Ovary (tissue), 9 donors: ENCODE measurements around the gene DHRS2. TPM values are rescaled to one million over a fixed set of nuclear protein-coding genes. Genes with fewer than 3 reads are reported as not detected.

Experiments
- DNase-seq, 5 donors: peaks; one replicate each; pipeline ENCODE4 v3.0.0-alpha.2; 2019 to 2020
- H3K27ac ChIP-seq, 2 donors: fragments of 200-600 bp; one replicate each; pipeline versions ENCODE4 v1.5.1 to v1.8.0; 2019 to 2022
- H3K27me3 ChIP-seq: fragments of 200-600 bp; one replicate; pipeline ENCODE4 v1.8.0; 2022
- H3K36me3 ChIP-seq: fragments of 200-600 bp; sonication (generic); one replicate; pipeline ENCODE4 v1.5.1; 2019
- H3K4me1 ChIP-seq: one replicate; pipeline ENCODE4 v1.8.1; 2013; ENCODE audit warnings: mild to moderate bottlenecking, moderate library complexity; ENCODE audit not compliant: insufficient read depth
- H3K4me3 ChIP-seq: fragments of 200-600 bp; sonication (generic); one replicate; pipeline ENCODE4 v1.5.1; 2017
- H3K9me3 ChIP-seq, 2 donors: fragments of 200-600 bp in 1 of 2; sonication (generic) in 1 of 2; one replicate each; pipeline versions ENCODE4 v1.5.1 to v1.8.1; 2013 to 2019; ENCODE audit warnings: mild to moderate bottlenecking in 1 of 2, moderate library complexity in 1 of 2
- CTCF ChIP-seq, 3 donors: fragments of 450-650 bp in 2 of 3; fragments of 200-600 bp in 1 of 3; IDR thresholded peaks; one replicate each; pipeline versions ENCODE4 v1.5.1 to v1.8.0; 2016 to 2022; ENCODE audit warnings: antibody characterized with exemption in 3 of 3, mild to moderate bottlenecking in 1 of 3
- EP300 ChIP-seq: sonication (generic); formaldehyde crosslinking; IDR thresholded peaks from one replicate; pipeline ENCODE4 v1.6.1; 2017; ENCODE audit warnings: antibody characterized with exemption
- POLR2A ChIP-seq: fragments of 450-650 bp; IDR thresholded peaks from one replicate; pipeline ENCODE4 v1.6.1; 2017; ENCODE audit warnings: antibody characterized with exemption, mild to moderate bottlenecking, moderate library complexity
- WGBS, 3 donors: extraction: QIAGEN DNeasy Blood & Tissue Kit in 1 of 3; methylation state at CpG; one replicate each; pipeline versions ENCODE4 v1.1.5 to v1.1.7; 2013 to 2017; 5-methylcytosine and 5-hydroxymethylcytosine counted together
- intact Hi-C, 4 donors: fragments of 100-400 bp; cut with DNase I; formaldehyde crosslinking; loops; one replicate each; pipeline versions ENCODE4 v1.11.0 to v1.15.1; 2022 to 2023
- polyA plus RNA-seq, 2 donors: library from polyadenylated mRNA; stranded (reverse); fragments of 200-250 nt in 1 of 2; fragments of 350-450 nt in 1 of 2; fragmentation: Illumina TruSeq in 1 of 2; extraction: RNeasy Lipid Tissue Mini Kit (QIAGEN cat#74804) in 1 of 2; gene quantifications; one replicate each; pipeline ENCODE4 v1.2.3, GENCODE V29; 2013 to 2014
- total RNA-seq, 7 donors: library from RNA; depleted of rRNA in 2 of 7; stranded (reverse); fragments of >200 nt in 2 of 7; fragmentation: NEBNext Ultra II Directional in 3 of 7; extraction: Animal tissue kit (Norgen Biotek cat#: 25700) in 3 of 7; gene quantifications; one replicate each; pipeline versions ENCODE4 v1.1.0 to v1.2.4, GENCODE V29; 2016 to 2023
- donor health status: DM: no; HTN: no; CAD: no; lungs with moderate emphysema.
- donor health status: DM: no; HTN: no; CAD: no.
- donor health status: Bipolar disorder and iron deficiency.
- donor health status: DM: yes; HTN: yes; CAD: no.
- donor health status: DM: no; HTN: no; CAD: no.
- donor health status: DM: yes; HTN: yes; CAD: no.

DHRS2 gene
- total and polyA plus RNA-seq, 9 donors, result 1.6 to 46.6 (median 14.9) TPM

- no peak for TF ChIP-seq EP300
- TF ChIP-seq POLR2A, result no peak
- TF ChIP-seq CTCF (IDR thresholded peaks at IDR 0.05), result no peak
- H3K36me3 ChIP-seq, result no peaks in the 10 kb centered on the region
- H3K27ac ChIP-seq, result no peak overlapping the region
- no peaks in the 10 kb centered on the region for H3K9me3 ChIP-seq
- WGBS, 3 donors, result 83 to 88% (median 84%) methylated on average over 5 of the region's 5 CpGs
- no peak for DNase-seq
- peaks cover 16% of the 10 kb centered on the region for H3K4me1 ChIP-seq
- no peaks in the 10 kb centered on the region for H3K27me3 ChIP-seq
- intact Hi-C loops, result no loop called here
- no peak overlapping the region for H3K4me3 ChIP-seq
These were observed 25.4 kb downstream of the DHRS2 start for GRCh38 chr14:23661542-23661941.

- Histone ChIP-seq H3K36me3 (no peaks in the 10 kb centered on the region), H3K27me3 (no peaks in the 10 kb centered on the region), H3K9me3 (no peaks in the 10 kb centered on the region), H3K4me3 (no peak overlapping the region), H3K4me1 (peaks cover 17% of the 10 kb centered on the region), H3K27ac (no peak overlapping the region)
- intact Hi-C loops, result no loop called here
- no peak for DNase-seq
- WGBS, 3 donors, result 95 to 98% (median 95%) methylated on average over 2 of the region's 2 CpGs
- TF ChIP-seq EP300, result no peak
These were observed 27.0 kb downstream of the DHRS2 start for GRCh38 chr14:23663127-23663526.

- Histone ChIP-seq H3K36me3 (no peaks in the 10 kb centered on the region), H3K27ac (no peak overlapping the region), H3K27me3 (no peaks in the 10 kb centered on the region), H3K9me3 (no peaks in the 10 kb centered on the region), H3K4me3 (no peak overlapping the region), H3K4me1 (peaks cover 17% of the 10 kb centered on the region)
- DNase-seq, result no peak
- TF ChIP-seq EP300 (no peak), POLR2A (no peak), CTCF (IDR thresholded peaks at IDR 0.05) (no peak)
- WGBS, 3 donors, result 86 to 88% (median 86%) methylated on average over 5 of the region's 5 CpGs
- intact Hi-C loops, result no loop called here
These were observed 27.5 kb downstream of the DHRS2 start for GRCh38 chr14:23663711-23664110.

- intact Hi-C loops, result no loop called here
- no peaks in the 10 kb centered on the region for H3K27me3 ChIP-seq
- 72 to 82% (median 82%) methylated on average over 5 of the region's 5 CpGs for WGBS, 3 donors
- no peak overlapping the region for H3K4me3 ChIP-seq
- TF ChIP-seq EP300 (no peak), POLR2A (no peak), CTCF (IDR thresholded peaks at IDR 0.05) (no peak)
- no peak for DNase-seq
- H3K9me3 ChIP-seq, result no peaks in the 10 kb centered on the region
- no peak overlapping the region for H3K27ac ChIP-seq
- H3K36me3 ChIP-seq, result no peaks in the 10 kb centered on the region
- H3K4me1 ChIP-seq, result peaks cover 17% of the 10 kb centered on the region
These were observed 28.2 kb downstream of the DHRS2 start for GRCh38 chr14:23664207-23664885.

GRCh38 chr14:23665302-23666016 is 29.3 kb downstream of the DHRS2 start:
- 25 to 33% (median 29%) methylated on average over 4 of the region's 4 CpGs for WGBS, 3 donors
- intact Hi-C loops, result no loop called here
- DNase-seq, result no peak

More at GRCh38 chr14:23665302-23666016, 29.3 kb downstream of the DHRS2 start:
- no peak overlapping the region for H3K4me3 ChIP-seq
- TF ChIP-seq POLR2A, result no peak
- no peak for TF ChIP-seq CTCF (IDR thresholded peaks at IDR 0.05)
- TF ChIP-seq EP300, result no peak
- no peaks in the 10 kb centered on the region for H3K27me3 ChIP-seq
- H3K27ac ChIP-seq, result no peak overlapping the region
- no peaks in the 10 kb centered on the region for H3K36me3 ChIP-seq
- H3K4me1 ChIP-seq, result peaks cover 12% of the 10 kb centered on the region
- H3K9me3 ChIP-seq, result no peaks in the 10 kb centered on the region
